DOHH2 (cell line): ENCODE measurements around the gene MRPL55.

Experiments used
- H3F3A ChIP-seq: fragments of 200-600 bp; sonication (generic), shearing (Covaris generic); 2 replicates; pipeline ENCODE4 v1.6.0; 2016; ENCODE audit warnings: antibody characterized with exemption, mild to moderate bottlenecking; ENCODE audit not compliant: control insufficient read depth, insufficient read depth
- H3K27ac ChIP-seq: fragments of 200-600 bp; sonication (generic); 2 replicates; pipeline ENCODE4 v1.5.1; 2014; ENCODE audit warnings: low read depth, mild to moderate bottlenecking, low read length, moderate library complexity
- H3K27me3 ChIP-seq: fragments of 200-600 bp; sonication (generic); 2 replicates; pipeline ENCODE4 v1.6.1; 2014; ENCODE audit warnings: mild to moderate bottlenecking, low read length, mixed read lengths; ENCODE audit not compliant: control insufficient read depth
- H3K36me3 ChIP-seq: fragments of 200-600 bp; sonication (generic); 2 replicates; pipeline ENCODE4 v1.6.1; 2014; ENCODE audit warnings: mild to moderate bottlenecking, low read length, moderate library complexity, mixed read lengths; ENCODE audit not compliant: control insufficient read depth
- H3K4me1 ChIP-seq: fragments of 200-600 bp; sonication (generic); 2 replicates; pipeline ENCODE4 v1.6.1; 2014; ENCODE audit warnings: mild to moderate bottlenecking, low read length, mixed read lengths; ENCODE audit not compliant: control insufficient read depth
- H3K4me2 ChIP-seq: fragments of 200-600 bp; sonication (generic); 2 replicates; pipeline ENCODE4 v1.6.0; 2014; ENCODE audit warnings: mild to moderate bottlenecking, low read length, moderate library complexity
- H3K4me3 ChIP-seq: fragments of 200-600 bp; sonication (generic); 2 replicates; pipeline ENCODE4 v1.5.1; 2014; ENCODE audit warnings: mild to moderate bottlenecking, low read length, mixed read lengths
- H3K79me2 ChIP-seq: fragments of 200-600 bp; sonication (generic); 2 replicates; pipeline ENCODE4 v1.6.1; 2014; ENCODE audit warnings: mild to moderate bottlenecking, low read length, mixed read lengths; ENCODE audit not compliant: control insufficient read depth
- H3K9me2 ChIP-seq: fragments of 200-600 bp; sonication (generic); replicated peaks from 2 replicates; pipeline ENCODE4 v1.6.1; 2014; ENCODE audit warnings: mild to moderate bottlenecking, low read length, mixed read lengths; ENCODE audit not compliant: control insufficient read depth
- H3K9me3 ChIP-seq: fragments of 200-600 bp; sonication (generic); 2 replicates; pipeline ENCODE4 v1.6.1; 2014; ENCODE audit warnings: antibody characterized with exemption, low read length, mixed read lengths; ENCODE audit not compliant: control insufficient read depth, insufficient read depth
- H4K20me1 ChIP-seq: fragments of 200-600 bp; sonication (generic); 2 replicates; pipeline ENCODE4 v1.6.0; 2014; ENCODE audit warnings: low read depth, mild to moderate bottlenecking, antibody characterized with exemption, low read length, moderate library complexity; ENCODE audit not compliant: control insufficient read depth, insufficient read depth
- CTCF ChIP-seq: fragments of 200-600 bp; sonication (generic); IDR thresholded peaks from one replicate; pipeline ENCODE4 v1.5.1; 2014; ENCODE audit warnings: antibody characterized with exemption, mild to moderate bottlenecking, low read depth, low read length; ENCODE audit not compliant: poor library complexity, severe bottlenecking
- EZH2phosphoT487 ChIP-seq: fragments of 200-600 bp; sonication (generic); IDR thresholded peaks from 2 replicates; pipeline ENCODE4 v1.6.1; 2017; ENCODE audit warnings: borderline replicate concordance, mild to moderate bottlenecking, antibody characterized with exemption, low read length, moderate library complexity, mixed read lengths

MRPL55 gene

GRCh38 chr1:228061411-228062084 lies 47.6 kb downstream of the MRPL55 start:
- 0 out of 2 replicates have a peak, but pooled peaks cover 3% of the 10 kb centered on the region for H3K27me3 ChIP-seq
- no peak overlapping the region for H3K4me2 ChIP-seq
- H3K36me3 ChIP-seq, result no peaks in the 10 kb centered on the region
- no peak overlapping the region for H3K4me3 ChIP-seq
- TF ChIP-seq EZH2phosphoT487 (no peak), CTCF (no peak)
- no peaks in the 10 kb centered on the region for H3K9me3 ChIP-seq
- H4K20me1 ChIP-seq, result no peaks in the 10 kb centered on the region
- 0 out of 2 replicates have a peak, but pooled peaks cover 3% of the 10 kb centered on the region for H3K4me1 ChIP-seq
- no peaks in the 10 kb centered on the region for H3F3A ChIP-seq
- no peak overlapping the region for H3K27ac ChIP-seq
- H3K79me2 ChIP-seq, result no peaks in the 10 kb centered on the region
- no peaks in the 10 kb centered on the region for H3K9me2 ChIP-seq

- Histone ChIP-seq H3K9me3 (no peaks in the 10 kb centered on the region), H3K27me3 (peaks cover 10% of the 10 kb centered on the region; the same call in 1 of the 2 replicates), H3K36me3 (no peaks in the 10 kb centered on the region), H3K4me2 (no peak overlapping the region), H3K9me2 (no peaks in the 10 kb centered on the region), H4K20me1 (no peaks in the 10 kb centered on the region), H3K27ac (no peak overlapping the region), H3K4me1 (0 out of 2 replicates have a peak, but pooled peaks cover 3% of the 10 kb centered on the region), H3K4me3 (no peak overlapping the region), H3K79me2 (no peaks in the 10 kb centered on the region), H3F3A (no peaks in the 10 kb centered on the region)
- TF ChIP-seq CTCF (no peak), EZH2phosphoT487 (no peak)
Measured at GRCh38 chr1:228060458-228061190, 48.5 kb downstream of the MRPL55 start.

- Histone ChIP-seq H4K20me1 (no peaks in the 10 kb centered on the region), H3K9me3 (no peaks in the 10 kb centered on the region), H3K4me3 (peak overlapping the region; percentile 15; the same call in 1 of the 2 replicates), H3K79me2 (no peaks in the 10 kb centered on the region), H3K36me3 (no peaks in the 10 kb centered on the region), H3K4me1 (0 out of 2 replicates have a peak, but pooled peaks cover 3% of the 10 kb centered on the region), H3K27ac (no peak overlapping the region), H3K4me2 (no peak overlapping the region), H3K27me3 (peaks cover 11% of the 10 kb centered on the region; the same call in 1 of the 2 replicates), H3F3A (no peaks in the 10 kb centered on the region), H3K9me2 (no peaks in the 10 kb centered on the region)
- no peak for TF ChIP-seq EZH2phosphoT487
- TF ChIP-seq CTCF, result no peak
Measured at GRCh38 chr1:228059634-228060457, 49.3 kb downstream of the MRPL55 start.
